ENCODE results near the gene PHLPP1. TPM values are rescaled to one million over a fixed set of nuclear protein-coding genes. Genes with fewer than 3 reads are reported as not detected.

The PHLPP1 gene
- total RNA-seq, 1 experiment from 2014 or later: 28.0 TPM

DNA sequence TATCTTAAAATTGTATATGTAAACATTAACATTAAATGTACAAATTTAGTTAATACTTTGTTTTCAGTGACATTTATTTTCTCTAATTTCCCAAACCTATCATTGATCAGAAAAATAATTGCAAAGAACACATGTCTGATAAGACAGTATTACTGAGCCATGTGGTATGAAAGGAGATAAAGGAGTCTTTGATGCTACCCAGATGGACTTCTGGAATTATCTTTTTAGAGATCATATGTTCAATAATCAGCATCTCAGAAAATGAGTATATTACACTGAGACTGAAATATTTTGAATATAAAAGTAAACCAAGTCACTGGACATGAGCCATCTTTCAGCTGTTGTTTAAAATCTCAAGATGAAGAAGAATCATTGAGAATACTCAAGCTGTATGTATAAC is 153.3 kb downstream of the PHLPP1 start:
- intact Hi-C loops (cut with micrococcal nuclease; ENCODE audit: unreplicated experiment): no loop called here
- H3K9me3 Mint-ChIP-seq (ENCODE audit: low read depth, unreplicated experiment): no peaks in the 10 kb centered on the region
- no peak overlapping the region for H3K27ac Mint-ChIP-seq (ENCODE audit: unreplicated experiment)

GRCh38 chr18:62870643-62871042 is 155.3 kb downstream of the PHLPP1 start:
- no peaks in the 10 kb centered on the region for H3K27me3 Mint-ChIP-seq (ENCODE audit: unreplicated experiment)
- H3K27ac Mint-ChIP-seq (ENCODE audit: unreplicated experiment): no peak overlapping the region
- H3K9me3 Mint-ChIP-seq (ENCODE audit: low read depth, unreplicated experiment): no peaks in the 10 kb centered on the region
- peaks cover 37% of the 10 kb centered on the region for H3K4me1 Mint-ChIP-seq (ENCODE audit: low read depth, unreplicated experiment)
- TF ChIP-seq, protein P1, sequence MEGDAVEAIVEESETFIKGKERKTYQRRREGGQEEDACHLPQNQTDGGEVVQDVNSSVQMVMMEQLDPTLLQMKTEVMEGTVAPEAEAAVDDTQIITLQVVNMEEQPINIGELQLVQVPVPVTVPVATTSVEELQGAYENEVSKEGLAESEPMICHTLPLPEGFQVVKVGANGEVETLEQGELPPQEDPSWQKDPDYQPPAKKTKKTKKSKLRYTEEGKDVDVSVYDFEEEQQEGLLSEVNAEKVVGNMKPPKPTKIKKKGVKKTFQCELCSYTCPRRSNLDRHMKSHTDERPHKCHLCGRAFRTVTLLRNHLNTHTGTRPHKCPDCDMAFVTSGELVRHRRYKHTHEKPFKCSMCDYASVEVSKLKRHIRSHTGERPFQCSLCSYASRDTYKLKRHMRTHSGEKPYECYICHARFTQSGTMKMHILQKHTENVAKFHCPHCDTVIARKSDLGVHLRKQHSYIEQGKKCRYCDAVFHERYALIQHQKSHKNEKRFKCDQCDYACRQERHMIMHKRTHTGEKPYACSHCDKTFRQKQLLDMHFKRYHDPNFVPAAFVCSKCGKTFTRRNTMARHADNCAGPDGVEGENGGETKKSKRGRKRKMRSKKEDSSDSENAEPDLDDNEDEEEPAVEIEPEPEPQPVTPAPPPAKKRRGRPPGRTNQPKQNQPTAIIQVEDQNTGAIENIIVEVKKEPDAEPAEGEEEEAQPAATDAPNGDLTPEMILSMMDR (IDR thresholded peaks at IDR 0.05; ENCODE audit: unreplicated experiment): no peak
- BruUV-seq (replicated peaks): no TSS peak
- intact Hi-C loops (cut with micrococcal nuclease; ENCODE audit: unreplicated experiment): no loop called here
- H3K4me3 Mint-ChIP-seq (ENCODE audit: low read depth, unreplicated experiment): no peak overlapping the region
- no peak for DNase-seq
- no peaks in the 10 kb centered on the region for H3K36me3 Mint-ChIP-seq (ENCODE audit: insufficient read depth, unreplicated experiment)
- CTCF ChIA-PET: no interaction called here

More for the DNA sequence above, 153.3 kb downstream of the PHLPP1 start:
- TF ChIP-seq, protein P1 (IDR thresholded peaks at IDR 0.05; ENCODE audit: unreplicated experiment): no peak
- Mint-ChIP-seq H3K36me3 (ENCODE audit: insufficient read depth, unreplicated experiment) (no peaks in the 10 kb centered on the region), H3K27me3 (ENCODE audit: unreplicated experiment) (no peaks in the 10 kb centered on the region), H3K4me1 (ENCODE audit: low read depth, unreplicated experiment) (peaks cover 32% of the 10 kb centered on the region), H3K4me3 (ENCODE audit: low read depth, unreplicated experiment) (no peak overlapping the region)
- CTCF ChIA-PET: no interaction called here
- no peak for DNase-seq
- BruUV-seq (replicated peaks): no TSS peak

DNA sequence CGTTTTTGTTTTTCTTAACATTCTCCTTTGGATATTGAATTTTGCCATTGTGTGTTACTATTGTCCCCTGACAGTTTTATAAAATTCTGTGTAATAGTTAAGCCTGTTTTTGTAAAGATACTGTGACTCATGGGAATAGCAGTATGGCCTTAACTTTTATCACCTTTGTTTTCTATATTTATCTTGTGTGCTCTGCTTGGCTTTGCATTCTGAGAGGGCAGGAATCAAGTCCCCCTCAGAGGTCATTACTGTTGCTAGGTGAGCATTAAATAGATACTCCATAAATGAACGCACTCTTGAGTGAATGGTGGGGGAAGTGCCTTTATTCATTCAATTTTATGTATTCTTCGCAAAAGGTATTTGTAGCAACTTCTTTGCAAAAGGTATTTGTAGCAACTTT is 160.0 kb downstream of the PHLPP1 start:
- no peak for DNase-seq
- no peaks in the 10 kb centered on the region for H3K9me3 Mint-ChIP-seq (ENCODE audit: low read depth, unreplicated experiment)
- H3K4me1 Mint-ChIP-seq (ENCODE audit: low read depth, unreplicated experiment): peaks cover 49% of the 10 kb centered on the region
- no peak overlapping the region for H3K4me3 Mint-ChIP-seq (ENCODE audit: low read depth, unreplicated experiment)
- CTCF ChIA-PET: no interaction called here
- intact Hi-C loops (cut with micrococcal nuclease; ENCODE audit: unreplicated experiment): loop anchor here (5.0 kb wide), 2 partner anchors 43 to 102 kb away; no protein-coding TSS in a partner anchor
- H3K36me3 Mint-ChIP-seq (ENCODE audit: insufficient read depth, unreplicated experiment): no peaks in the 10 kb centered on the region
- H3K27ac Mint-ChIP-seq (ENCODE audit: unreplicated experiment): peak overlapping the region; percentile 13
- no peaks in the 10 kb centered on the region for H3K27me3 Mint-ChIP-seq (ENCODE audit: unreplicated experiment)
- TF ChIP-seq, protein P1 (IDR thresholded peaks at IDR 0.05; ENCODE audit: unreplicated experiment): no peak
- BruUV-seq (replicated peaks): no TSS peak

DNA sequence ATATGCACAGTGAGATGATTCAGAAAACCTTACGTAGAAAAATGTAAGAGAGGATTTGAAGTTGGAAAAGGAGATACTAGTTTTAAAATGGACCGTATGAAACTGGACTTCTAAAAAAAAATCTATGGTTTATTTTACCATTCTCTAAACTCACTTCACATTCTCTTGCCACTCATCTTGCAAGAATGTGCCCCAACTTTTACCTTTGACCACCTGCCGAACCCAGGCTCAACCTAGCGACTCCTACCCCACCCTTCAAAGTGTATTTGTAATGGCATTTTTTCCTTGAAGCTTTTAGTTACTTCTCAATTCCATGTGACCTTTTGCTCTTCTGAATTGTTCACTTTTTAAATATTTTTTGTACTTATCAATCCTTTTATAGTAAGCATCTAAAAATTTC is 160.8 kb downstream of the PHLPP1 start:
- H3K27me3 Mint-ChIP-seq (ENCODE audit: unreplicated experiment): no peaks in the 10 kb centered on the region
- CTCF ChIA-PET: interaction anchor here (0.9 to 1.6 kb wide), 3 partner anchors 10 to 161 kb away, joined by 3 to 4 read pairs (median 3); no protein-coding TSS in a partner anchor
- no peaks in the 10 kb centered on the region for H3K9me3 Mint-ChIP-seq (ENCODE audit: low read depth, unreplicated experiment)
- no peak overlapping the region for H3K4me3 Mint-ChIP-seq (ENCODE audit: low read depth, unreplicated experiment)
- intact Hi-C loops (cut with micrococcal nuclease; ENCODE audit: unreplicated experiment): loop anchor here (2.0 to 5.0 kb wide), 3 partner anchors 44 to 159 kb away; no protein-coding TSS in a partner anchor
- no peaks in the 10 kb centered on the region for H3K36me3 Mint-ChIP-seq (ENCODE audit: insufficient read depth, unreplicated experiment)
- peaks cover 49% of the 10 kb centered on the region for H3K4me1 Mint-ChIP-seq (ENCODE audit: low read depth, unreplicated experiment)
- no TSS peak for BruUV-seq (replicated peaks)
- DNase-seq: peak; percentile 66
- H3K27ac Mint-ChIP-seq (ENCODE audit: unreplicated experiment): peak overlapping the region; percentile 13
- TF ChIP-seq, protein P1 (IDR thresholded peaks at IDR 0.05; ENCODE audit: unreplicated experiment): no peak

Data from Calu3 (cell line).